GM12891 (cell line): ENCODE data around the gene SLCO3A1.

Experiments used
- POLR2A ChIP-seq: IDR thresholded peaks from 2 replicates; pipeline ENCODE4 v1.6.1; 2011; ENCODE audit warnings: low read depth, low read length, control low read depth
- POLR2AphosphoS5 ChIP-seq: IDR thresholded peaks from 2 replicates; pipeline ENCODE4 v1.6.1; 2011; ENCODE audit warnings: low read depth, low read length, control low read depth
- TAF1 ChIP-seq: IDR thresholded peaks from 2 replicates; pipeline ENCODE4 v1.6.1; 2011; ENCODE audit warnings: low read depth, low read length, control low read depth

- TF ChIP-seq POLR2A (no peak), TAF1 (no peak), POLR2AphosphoS5 (no peak)
Measured at GRCh38 chr15:92087211-92087610, 233.7 kb downstream of the SLCO3A1 start.
